NCI-H2107 treated with DMSO at 0.1 percent for 48 hours (cell line): ENCODE data around the gene LIPG.
A peak's percentile ranks its signal among the peaks of the same experiment; 100 is the strongest.

Experiments used
- DNase-seq: peaks from one replicate; lab custom pipeline; 2025; ENCODE audit not compliant: unreplicated experiment; lab: John Stamatoyannopoulos, UW

The LIPG gene

DNA sequence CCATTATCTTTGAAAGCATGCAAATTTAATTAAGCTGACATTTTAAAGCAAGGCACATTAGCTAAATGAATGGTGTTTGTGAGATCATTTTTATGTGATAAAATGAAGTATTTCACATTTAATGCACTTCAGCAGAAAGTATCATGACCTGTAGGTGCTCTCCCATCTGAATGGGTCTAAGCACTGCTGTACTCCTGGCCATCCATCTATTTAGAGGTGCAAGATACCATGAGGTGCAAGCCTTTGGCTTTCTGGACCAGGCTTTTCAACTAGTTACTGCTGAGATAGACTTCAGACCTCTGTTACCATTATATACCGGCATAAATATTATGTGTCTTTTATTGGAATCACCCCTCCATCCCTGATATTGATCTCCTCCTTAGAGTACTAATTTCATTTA is 15.6 kb upstream of the LIPG start:
- no peak for DNase-seq

DNA sequence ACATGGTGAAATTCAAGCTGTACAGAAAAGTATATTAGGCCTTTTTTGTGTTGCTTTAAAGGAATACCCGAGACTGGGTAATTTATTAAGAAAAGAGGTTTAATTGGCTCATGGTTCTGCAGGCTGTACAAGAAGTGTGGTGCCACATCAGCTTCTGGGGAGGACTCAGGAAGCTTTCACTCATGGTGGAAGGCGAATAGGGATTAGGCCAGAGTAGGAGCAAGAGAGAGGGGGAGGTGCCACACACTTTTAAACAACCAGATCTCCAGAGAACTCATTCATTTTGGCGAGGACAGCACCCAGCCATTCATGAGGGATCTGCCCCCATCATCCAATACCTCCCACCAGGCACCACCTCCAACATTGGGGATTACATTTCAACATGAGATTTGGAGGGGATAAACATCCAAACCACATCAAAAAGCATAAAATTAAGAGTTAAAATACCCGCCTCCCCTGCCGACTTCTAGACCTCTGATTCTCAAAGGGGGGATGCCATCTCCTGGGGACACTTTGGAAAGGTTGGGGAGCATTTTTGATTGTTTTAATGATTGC is 15.1 kb upstream of the LIPG start:
- no peak for DNase-seq

DNA sequence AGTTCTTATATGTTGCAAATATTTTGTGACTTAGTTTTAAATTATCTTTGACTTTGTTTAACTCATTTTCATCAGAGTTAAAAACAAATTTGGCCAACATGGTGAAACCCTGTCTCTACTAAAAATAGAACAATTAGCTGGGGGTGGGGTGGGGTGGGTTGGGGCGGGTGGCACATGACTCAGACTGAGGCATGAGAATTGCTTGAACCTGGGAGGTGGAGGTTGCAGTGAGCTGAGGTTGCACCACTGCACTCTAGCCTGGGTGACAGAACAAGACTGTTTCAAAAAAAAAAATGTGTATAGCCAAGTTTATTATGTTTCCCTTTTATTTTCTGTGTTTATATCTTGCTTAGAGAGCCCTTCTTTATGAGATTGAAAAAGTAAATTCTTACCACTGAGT is 14.2 kb upstream of the LIPG start:
- DNase-seq: no peak

DNA sequence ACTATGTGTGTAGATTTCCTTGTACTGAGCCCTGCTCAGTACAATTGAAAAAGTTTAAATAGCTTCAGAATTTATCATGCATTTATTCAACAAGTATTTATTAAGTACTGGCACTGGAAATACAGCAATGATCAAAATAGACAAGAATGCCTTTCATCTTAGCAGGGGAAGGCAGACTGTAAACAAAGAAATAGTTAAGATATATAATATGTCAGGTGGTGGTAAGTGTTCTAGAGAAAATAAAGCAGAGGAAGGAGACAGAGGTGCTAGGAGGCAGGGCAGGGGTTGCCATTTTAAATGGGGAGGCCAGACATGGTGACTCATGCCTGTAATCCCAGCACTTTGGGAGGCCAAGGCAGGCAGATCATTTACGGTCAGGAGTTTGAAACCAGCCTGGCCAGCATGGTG is 13.6 kb upstream of the LIPG start:
- no peak for DNase-seq

DNA sequence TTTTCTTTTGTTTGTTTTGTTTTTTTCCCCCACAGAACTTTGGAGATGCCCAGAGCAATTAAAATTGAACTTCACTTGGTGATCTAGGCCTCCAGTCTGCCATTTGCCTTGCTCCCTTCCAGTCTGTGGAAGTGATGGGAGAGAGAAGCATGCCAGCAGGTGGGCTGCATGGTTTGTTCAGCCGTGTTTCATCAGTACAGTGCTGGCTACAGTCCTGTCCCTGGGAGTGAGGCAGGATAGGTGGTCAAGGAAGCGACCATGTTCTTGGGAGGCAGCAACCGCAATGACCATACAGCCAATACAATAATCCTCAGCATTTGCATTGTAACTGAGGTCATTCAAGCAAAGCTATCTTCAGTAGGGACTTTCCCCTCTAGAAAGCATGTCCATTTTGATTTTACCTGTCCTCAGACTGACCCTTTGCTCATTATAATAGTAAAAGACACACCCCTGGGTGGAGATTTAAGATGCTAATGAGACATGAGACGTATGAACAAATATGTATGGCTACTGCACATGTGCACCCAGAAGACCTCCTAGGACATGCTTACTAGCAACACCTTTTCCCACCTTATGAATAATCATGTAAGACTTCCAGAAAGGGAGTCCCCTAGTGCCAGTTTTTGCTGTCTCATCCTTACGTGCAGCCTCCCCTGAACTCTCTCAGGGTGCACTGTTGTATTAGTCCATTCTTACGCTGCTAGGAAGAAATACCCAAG is 11.1 kb upstream of the LIPG start:
- no peak for DNase-seq

DNA sequence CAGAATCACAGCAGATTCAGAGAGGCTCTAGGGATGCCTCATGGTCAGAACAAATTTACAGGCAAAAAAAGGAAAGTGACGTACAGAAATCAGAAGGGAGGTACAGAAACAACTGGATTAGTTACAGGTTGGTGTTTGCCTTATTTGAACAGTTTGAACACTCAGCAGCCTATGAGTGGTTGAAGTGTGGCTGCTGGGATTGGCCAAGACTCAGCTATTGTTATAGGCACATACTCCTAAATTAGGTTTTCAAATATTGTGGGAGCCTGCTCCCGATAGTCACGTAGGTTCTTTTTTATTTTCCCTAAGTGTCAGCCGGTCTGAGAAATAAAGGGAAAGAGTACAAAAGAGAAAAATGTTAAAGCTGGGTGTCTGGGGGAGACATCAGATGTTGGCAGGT is 8.9 kb upstream of the LIPG start:
- DNase-seq: no peak

DNA sequence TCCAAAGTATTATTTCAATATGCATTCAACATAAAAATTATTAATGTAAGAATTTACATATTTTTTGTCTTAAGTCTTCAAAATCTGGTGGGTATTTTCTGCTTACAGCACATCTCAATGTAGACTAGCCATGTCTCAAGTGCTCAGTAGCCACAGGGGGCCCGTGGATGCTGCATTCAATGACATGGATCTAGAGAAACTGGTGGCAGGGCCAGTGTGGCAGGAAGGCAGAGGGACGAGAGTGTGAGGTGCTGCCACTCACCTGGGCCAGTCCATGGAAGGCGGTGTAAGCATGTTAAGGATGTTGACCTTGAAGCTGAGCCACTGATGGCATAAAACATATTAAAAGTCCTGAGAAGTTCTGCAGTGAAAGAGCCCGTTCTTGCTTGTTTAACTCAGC is 6.2 kb upstream of the LIPG start:
- DNase-seq: no peak

DNA sequence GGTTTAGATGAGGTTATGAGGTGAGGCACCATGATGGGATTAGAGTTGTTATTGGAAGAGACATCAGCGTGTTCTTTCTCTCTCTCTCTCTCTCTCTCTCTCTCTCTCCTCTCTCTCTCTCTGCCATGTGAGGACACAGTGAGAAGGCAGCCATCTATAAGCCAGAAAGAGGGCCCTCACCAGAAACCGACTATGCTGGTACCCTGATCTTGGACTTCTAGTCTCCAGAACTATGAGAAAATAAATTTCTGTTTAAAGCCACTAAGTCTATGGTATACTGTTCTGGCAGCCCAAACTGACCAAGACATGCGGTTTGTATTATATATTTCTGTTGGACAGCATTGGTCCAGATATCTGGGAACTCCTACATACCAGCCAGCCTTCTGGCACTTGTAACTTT is 3.5 kb upstream of the LIPG start:
- DNase-seq: no peak

DNA sequence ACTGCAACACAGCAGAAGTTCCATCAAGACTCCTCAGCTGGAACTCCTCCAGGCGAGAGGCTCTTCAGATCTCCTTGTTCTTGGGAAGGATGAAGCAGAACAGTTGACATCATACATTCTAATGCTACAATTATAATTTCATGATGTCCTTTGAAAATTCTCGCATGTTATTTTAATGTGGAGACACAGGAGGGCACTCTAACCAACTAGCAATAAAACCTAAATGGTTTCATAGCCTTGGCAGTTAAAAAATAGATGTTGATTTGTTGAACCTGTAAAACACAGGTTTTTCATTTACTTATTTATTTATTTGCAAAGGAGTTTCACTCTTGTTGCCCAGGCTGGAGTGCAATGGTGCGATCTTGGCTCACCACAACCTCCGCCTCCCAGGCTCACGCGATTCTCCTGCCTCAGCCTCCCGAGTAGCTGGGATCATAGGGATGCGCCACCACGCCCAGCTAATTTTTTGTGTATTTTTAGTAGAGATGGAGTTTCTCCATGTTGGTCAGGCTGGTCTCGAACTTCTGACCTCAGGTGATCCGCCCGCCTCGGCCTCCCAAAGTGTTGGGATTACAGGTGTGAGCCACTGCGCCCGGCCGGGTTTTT is 2.4 kb upstream of the LIPG start:
- peak; percentile 59 for DNase-seq

DNA sequence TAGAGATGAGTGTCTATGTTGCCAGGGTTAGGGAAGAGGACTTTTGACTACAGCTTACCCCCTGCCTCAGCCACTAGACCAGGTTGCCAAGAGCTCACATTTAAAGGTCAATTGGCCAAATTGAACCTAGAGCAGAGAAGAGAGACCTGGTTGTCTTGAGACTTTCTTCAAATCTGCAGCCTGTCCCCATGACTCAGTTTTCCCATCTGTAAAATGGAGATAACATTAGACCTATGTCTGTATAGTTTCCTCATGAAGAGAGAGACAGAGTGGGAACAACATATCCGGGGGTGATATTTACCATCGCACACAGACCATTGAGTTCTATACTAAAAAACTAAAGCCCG is 1.6 kb upstream of the LIPG start:
- DNase-seq: no peak

DNA sequence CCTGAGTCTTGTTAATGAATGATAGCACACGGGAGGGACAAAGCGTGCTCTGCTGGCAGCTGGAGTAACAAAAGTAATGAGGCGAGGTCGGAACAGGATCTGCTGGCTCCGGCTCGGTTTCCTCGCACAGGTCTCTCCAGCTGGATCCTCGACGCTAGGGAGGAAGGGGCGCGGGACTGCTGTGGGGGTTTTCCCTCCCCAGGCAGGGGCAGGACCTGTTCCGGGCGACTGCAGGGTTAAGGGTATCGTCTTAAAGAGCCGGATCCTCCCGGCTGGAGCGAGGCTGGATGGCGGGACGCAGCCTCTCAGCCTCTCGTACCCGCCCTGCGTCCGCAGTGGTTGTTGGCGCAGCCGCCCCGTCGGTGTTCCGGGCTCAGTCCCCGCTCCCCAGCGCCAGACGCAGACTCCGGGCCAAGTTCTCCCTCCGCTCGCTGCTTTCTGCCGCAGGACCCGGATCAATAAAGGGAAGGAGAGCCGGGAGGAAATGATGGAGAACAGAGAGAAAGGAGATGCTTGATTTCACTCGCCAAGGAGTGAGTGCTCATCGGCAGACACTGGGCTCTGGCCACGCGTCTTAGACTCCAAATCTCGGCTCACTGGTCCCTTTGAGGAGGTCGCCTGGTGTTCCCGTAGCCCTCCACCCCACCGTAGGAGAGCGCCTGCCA is 1.1 kb upstream of the LIPG start:
- DNase-seq: peak; percentile 45

DNA sequence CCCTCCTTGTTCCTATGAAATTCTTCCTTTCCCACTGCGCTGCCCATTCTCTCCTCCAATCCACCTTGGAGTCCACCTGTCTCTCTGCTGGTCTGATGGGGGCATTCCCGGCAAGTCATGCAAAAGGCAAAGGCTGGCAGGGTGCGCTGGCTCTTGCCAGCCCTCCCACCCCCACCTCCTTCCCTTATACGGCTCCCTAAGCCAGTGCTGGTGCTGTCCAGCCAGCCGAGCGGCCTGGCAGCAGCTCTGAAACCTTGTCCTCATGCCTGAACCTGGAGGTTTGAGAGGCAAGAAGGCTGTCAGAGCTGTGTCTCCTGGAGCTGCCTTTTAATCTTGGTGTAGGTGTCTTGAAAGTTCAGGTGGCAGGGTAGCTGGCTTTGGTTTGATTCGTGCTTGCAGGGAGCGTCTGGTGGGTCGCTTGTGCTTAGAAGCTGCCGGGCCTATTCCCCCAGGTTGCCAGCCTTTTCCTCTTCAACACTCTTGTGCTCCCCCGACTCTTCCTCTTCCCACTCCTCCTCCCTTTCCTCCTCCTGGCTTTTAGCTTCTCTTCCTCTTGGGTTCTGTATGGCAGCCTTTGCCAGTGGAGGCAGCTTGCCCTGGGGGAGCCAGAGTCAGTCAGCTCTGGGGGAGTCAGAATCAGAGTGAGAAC is 748 bp downstream of the LIPG start:
- DNase-seq: no peak

DNA sequence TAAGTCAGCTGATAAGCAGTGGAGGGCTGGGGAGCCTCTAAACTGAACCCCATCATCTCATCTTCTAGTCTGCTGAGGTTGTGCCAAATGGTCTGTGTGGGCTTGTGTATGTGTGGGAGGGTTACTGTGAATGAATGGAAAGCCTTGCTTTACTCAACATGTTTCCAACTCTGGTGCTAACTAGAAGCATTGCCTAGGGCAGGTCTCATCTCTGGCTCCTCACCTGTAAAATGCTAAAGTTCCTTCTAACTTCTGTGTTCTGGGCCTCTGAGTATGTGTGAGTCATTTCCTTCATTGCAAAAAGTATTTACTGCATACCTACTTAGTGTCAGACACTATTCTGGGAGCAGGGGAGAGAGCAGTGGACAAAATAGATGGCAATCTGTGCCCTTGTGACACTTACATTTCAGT is 1.3 kb downstream of the LIPG start:
- DNase-seq: no peak

DNA sequence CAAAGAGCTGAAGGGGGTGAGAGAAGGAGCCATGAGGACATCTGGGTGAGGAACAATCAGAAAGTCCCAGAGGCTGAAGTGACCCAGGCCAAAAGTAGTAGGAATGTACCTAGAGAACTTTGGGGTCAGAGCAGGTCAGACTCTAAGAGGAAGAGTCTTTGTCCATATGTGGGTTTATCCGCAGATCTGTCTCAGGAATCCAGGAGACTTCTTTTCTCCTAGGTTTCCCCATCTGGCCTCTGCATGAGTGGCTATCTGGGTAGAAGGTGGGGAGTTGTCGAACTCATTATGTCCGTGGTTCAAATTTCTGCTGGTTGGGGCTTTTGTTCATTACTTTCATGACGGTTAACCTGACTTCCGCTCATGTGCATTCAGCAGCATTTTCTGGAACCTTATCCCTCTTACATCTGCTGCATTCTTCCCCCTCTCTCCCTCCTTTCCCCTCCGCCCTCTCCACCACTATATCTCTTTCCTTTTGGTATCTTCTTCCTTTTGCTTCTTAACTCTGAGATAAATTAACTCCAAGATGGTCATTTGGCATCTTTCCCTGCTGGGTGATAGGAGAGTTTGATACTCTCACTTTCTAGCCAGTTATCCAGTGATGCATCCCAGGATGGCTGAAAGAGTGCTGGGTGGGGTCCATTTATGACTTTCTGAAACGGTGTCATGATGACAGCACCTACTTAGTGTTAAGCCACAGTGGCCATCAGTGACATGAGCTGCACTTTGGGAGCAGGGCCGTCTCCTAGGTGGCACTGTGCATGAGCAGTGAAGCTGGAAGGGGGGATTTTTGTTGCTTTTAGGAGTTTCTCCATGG is 2.1 kb downstream of the LIPG start:
- no peak for DNase-seq

DNA sequence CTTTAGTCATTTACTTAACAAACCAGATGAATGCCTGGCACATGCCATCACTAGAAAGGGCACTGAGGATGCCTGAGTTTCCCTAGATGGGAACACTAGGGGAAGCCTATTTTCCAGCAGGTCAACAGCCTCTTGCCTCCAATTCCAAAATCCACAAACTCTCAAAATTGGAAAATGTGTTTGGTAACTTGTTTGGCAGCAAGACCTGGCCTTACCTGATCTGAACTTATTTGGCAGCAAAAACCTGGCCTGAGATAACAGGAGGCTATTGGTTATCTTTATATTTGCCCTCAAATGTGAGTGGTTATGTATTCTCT is 2.6 kb downstream of the LIPG start:
- DNase-seq: no peak

DNA sequence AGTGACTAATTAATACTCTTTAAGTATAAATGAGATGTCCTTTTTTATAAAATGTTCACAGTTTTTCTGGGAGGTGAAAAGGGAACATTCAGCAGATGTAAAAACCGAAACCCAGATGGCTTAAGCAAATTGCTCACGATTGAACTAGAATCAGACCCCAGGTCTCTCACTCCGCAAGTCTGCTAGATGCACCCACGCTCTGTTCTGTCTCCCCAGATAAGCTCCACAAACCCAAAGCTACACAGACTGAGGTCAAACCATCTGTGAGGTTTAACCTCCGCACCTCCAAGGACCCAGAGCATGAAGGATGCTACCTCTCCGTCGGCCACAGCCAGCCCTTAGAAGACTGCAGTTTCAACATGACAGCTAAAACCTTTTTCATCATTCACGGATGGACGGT is 3.2 kb downstream of the LIPG start:
- no peak for DNase-seq

DNA sequence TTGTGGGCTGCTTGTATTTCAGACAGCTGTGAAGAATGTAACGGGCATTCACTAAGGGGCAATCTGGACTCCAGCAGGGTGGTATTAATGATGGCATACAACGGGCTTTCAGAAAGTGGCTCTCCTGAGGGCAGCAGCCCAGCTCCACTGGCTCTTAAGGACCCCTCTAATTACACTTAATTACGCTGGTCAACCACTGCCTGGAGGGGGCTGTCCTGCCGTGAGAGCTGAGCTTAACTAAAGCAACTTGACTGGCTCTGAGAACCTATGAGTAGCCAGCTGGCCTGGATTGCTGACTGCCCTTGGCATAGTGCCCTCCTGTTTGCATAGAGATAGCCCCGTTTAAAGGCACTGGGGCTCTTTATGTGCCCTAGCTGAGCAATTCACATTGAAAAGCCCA is 3.8 kb downstream of the LIPG start:
- DNase-seq: peak; percentile 65

DNA sequence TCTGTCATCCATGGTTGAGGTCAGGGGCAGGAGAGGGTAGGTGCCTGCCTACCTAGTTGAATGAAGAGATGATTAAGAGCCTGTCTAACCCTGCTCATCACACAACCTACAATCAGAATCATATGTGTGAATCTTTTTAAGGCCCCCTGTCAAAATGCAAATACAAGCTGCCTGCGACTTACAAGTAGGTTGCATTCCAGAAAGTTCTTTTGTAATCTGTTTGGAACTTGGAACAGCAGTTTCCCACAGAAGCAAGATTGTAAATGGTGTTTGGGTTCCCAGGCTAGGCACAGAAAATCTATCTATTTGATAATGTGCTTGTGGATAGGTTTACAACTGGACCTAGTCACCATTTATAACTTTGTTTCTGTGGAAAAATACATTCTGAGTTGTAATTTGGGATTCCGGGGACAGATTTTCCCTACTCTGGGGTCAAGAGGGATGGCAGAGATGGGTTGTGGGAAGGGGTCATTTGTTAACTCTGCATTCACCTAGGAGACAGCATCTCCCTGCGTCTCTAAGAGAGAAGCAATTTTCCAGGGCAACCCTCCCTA is 4.4 kb downstream of the LIPG start:
- no peak for DNase-seq

DNA sequence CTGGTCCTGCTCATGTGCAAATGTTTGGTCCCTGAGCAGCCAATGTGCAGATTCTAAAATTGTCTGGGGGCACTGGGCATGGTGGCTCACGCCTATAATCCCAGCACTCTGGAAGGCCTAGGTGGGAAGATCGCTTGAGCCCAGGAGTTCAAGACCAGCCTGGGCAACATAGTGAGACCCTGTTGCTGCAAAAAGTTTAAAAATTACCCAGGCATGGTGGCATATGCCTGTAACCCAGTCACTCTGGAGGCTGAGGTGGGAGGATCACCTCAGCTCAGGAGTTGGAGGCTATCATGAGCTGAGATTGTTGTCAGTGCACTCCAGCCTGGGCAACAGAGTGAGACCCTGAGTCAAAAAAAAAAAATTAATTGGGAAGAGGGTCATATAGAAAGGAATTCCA is 5.1 kb downstream of the LIPG start:
- DNase-seq: no peak

DNA sequence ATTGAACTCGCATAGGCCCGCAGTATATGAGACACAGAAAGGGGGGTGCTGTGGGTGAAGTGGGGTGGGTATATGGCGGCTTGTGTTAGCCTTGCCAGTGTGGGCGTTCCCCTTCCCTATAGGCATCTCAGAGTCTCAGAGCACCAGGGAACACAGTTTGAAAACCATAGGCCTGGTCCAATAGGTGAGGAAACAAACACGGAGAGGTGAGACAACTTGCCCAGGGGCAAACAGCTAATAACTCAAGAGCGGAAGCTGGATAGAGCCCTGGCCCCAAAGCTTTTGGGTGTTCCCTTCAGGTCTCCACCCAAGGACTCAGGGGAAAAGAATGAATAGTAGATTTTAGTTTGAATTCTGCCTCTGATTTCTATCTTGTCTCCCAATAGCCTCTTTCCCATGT is 7.9 kb downstream of the LIPG start:
- no peak for DNase-seq

DNA sequence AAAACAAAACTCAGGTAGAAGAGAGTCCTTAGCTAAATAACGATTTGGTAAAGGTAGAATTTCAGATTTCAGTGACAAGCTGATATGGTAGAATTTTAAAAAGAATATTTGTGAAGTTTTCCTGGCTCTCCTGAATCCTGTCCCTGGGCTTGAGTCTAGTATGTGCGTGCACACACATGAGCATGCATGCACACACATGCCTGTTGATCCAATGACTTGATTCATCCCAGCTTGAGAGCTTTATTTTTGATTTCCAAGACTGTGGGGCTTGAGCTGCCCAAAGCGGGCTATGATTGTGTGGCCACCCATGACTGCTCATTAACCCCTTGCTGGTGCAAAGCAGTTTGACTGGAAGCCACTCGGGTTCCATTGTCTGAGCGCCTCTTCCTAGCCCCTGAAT is 9.0 kb downstream of the LIPG start:
- no peak for DNase-seq
